H1 (cell line): Measurements from ENCODE around the gene PRR33. TPM values are rescaled to one million over a fixed set of nuclear protein-coding genes. Genes with fewer than 3 reads are reported as not detected.

Source experiments
- CTCF ChIA-PET: fragments of 300-600 bp; sonication (Branson Sonifier 250); formaldehyde crosslinking; loops from one replicate; lab custom pipeline; 2021; ENCODE audit not compliant: partially characterized antibody; lab: Charles Lee
- POLR2A ChIA-PET: fragments of 300-600 bp; sonication (Branson Sonifier 250); formaldehyde crosslinking; loops from one replicate; lab custom pipeline; 2021; ENCODE audit warnings: inconsistent platforms; ENCODE audit not compliant: partially characterized antibody; lab: Charles Lee
- DNase-seq, 2 experiments: peaks; one replicate each; pipeline versions ENCODE4 v3.0.0 to v3.0.0-alpha.2; 2010 to 2022; ENCODE audit warnings: low spot score in 2 of 2, low read depth in 1 of 2, mixed read lengths in 1 of 2
- FAIRE-seq: peaks from 2 replicates; lab custom pipeline; 2011; peaks lifted over from hg19 to GRCh38; lab: Jason Lieb, UNC
- H2AFZ ChIP-seq: 2 replicates; pipeline ENCODE4 v1.8.1; 2012; ENCODE audit warnings: low read length, inconsistent platforms
- H2AK5ac ChIP-seq: 2 replicates; pipeline ENCODE4 v1.6.1; 2013; ENCODE audit warnings: low read depth, low read length
- H2BK120ac ChIP-seq: replicated peaks from 2 replicates; pipeline ENCODE3; 2013; ENCODE audit warnings: low read depth, low read length, inconsistent platforms
- H2BK12ac ChIP-seq: 2 replicates; pipeline ENCODE4 v1.6.1; 2013; ENCODE audit warnings: low read depth, low read length
- H2BK15ac ChIP-seq: 2 replicates; pipeline ENCODE4 v1.6.1; 2013; ENCODE audit warnings: low read length
- H2BK20ac ChIP-seq: 2 replicates; pipeline ENCODE4 v1.6.1; 2013; ENCODE audit warnings: low read length
- H2BK5ac ChIP-seq: 2 replicates; pipeline ENCODE4 v1.6.1; 2013; ENCODE audit warnings: low read depth, low read length
- H3K14ac ChIP-seq: 2 replicates; pipeline ENCODE4 v1.6.1; 2013; ENCODE audit warnings: inconsistent platforms; ENCODE audit not compliant: insufficient read length
- H3K18ac ChIP-seq: 2 replicates; pipeline ENCODE4 v1.6.1; 2013; ENCODE audit warnings: low read length; ENCODE audit errors: extremely low read depth
- H3K23ac ChIP-seq: 2 replicates; pipeline ENCODE4 v1.6.1; 2013; ENCODE audit warnings: inconsistent platforms; ENCODE audit not compliant: insufficient read length
- H3K23me2 ChIP-seq: 2 replicates; pipeline ENCODE4 v1.6.1; 2013; ENCODE audit warnings: low read depth, low read length
- H3K27ac ChIP-seq: 2 replicates; pipeline ENCODE4 v1.6.1; 2011; ENCODE audit warnings: low read depth, low read length, inconsistent platforms
- H3K27me3 ChIP-seq, 4 experiments: replicated peaks in 1 of 4; 1 replicate in 1 of 4; 2 replicates in 3 of 4; pipeline versions ENCODE4 v1.6.1 to v1.8.1; 2011 to 2013; ENCODE audit warnings: low read length in 3 of 4, mild to moderate bottlenecking in 3 of 4, inconsistent platforms in 2 of 4, mixed read lengths in 2 of 4, moderate library complexity in 1 of 4; ENCODE audit not compliant: control insufficient read depth in 3 of 4, insufficient read depth in 3 of 4; ENCODE audit errors: extremely low read depth in 1 of 4
- H3K36me3 ChIP-seq, 4 experiments: 2 replicates each; pipeline versions ENCODE4 v1.6.1 to v1.8.1; 2011 to 2013; ENCODE audit warnings: mild to moderate bottlenecking in 4 of 4, low read length in 3 of 4, moderate library complexity in 2 of 4, control low read depth in 1 of 4, inconsistent platforms in 1 of 4; ENCODE audit not compliant: insufficient read depth in 4 of 4, control insufficient read depth in 2 of 4
- H3K4ac ChIP-seq: replicated peaks from 2 replicates; pipeline ENCODE3; 2013; ENCODE audit warnings: low read length, low read depth, mixed read lengths, inconsistent platforms; ENCODE audit not compliant: insufficient read length
- H3K4me1 ChIP-seq, 4 experiments: replicated peaks in 1 of 4; 1 replicate in 1 of 4; 2 replicates in 3 of 4; pipeline versions ENCODE4 v1.6.1 to v1.8.1; 2011 to 2013; ENCODE audit warnings: low read length in 3 of 4, inconsistent platforms in 2 of 4, mixed read lengths in 1 of 4; ENCODE audit not compliant: insufficient read depth in 4 of 4, control insufficient read depth in 3 of 4
- H3K4me2 ChIP-seq, 2 experiments: 2 replicates each; pipeline versions ENCODE4 v1.6.1 to v1.8.1; 2011 to 2013; ENCODE audit warnings: low read depth in 2 of 2, low read length in 2 of 2, control low read depth in 1 of 2, inconsistent platforms in 1 of 2, mild to moderate bottlenecking in 1 of 2; ENCODE audit not compliant: insufficient read depth in 1 of 2
- H3K4me3 ChIP-seq, 4 experiments: fragments of 200-600, 300-600 bp in 1 of 4; sonication (generic), shearing (Covaris generic), sonication (Bioruptor Twin) in 1 of 4; 2 replicates each; pipeline versions ENCODE4 v1.5.1 to v1.8.1; 2011 to 2016; ENCODE audit warnings: low read length in 4 of 4, low read depth in 3 of 4, control low read depth in 2 of 4, inconsistent platforms in 2 of 4, mild to moderate bottlenecking in 2 of 4, mixed read lengths in 1 of 4, moderate library complexity in 1 of 4; ENCODE audit not compliant: insufficient read depth in 2 of 4; ENCODE audit errors: extremely low read depth in 1 of 4
- H3K56ac ChIP-seq: replicated peaks from 2 replicates; pipeline ENCODE3; 2013; ENCODE audit warnings: low read depth, mild to moderate bottlenecking, mixed read lengths, low read length, inconsistent platforms; ENCODE audit not compliant: insufficient read length
- H3K79me1 ChIP-seq: 2 replicates; pipeline ENCODE4 v1.6.1; 2013; ENCODE audit warnings: low read depth, low read length, control low read depth
- H3K79me2 ChIP-seq, 2 experiments: 2 replicates each; pipeline versions ENCODE4 v1.6.1 to v1.8.1; 2012 to 2013; ENCODE audit warnings: low read length in 2 of 2, mild to moderate bottlenecking in 2 of 2, inconsistent platforms in 1 of 2; ENCODE audit not compliant: insufficient read depth in 2 of 2, control insufficient read depth in 1 of 2
- H3K9ac ChIP-seq, 4 experiments: replicated peaks in 1 of 4; 1 replicate in 1 of 4; 2 replicates in 3 of 4; pipeline versions ENCODE4 v1.6.1 to v1.8.1; 2011 to 2013; ENCODE audit warnings: low read depth in 3 of 4, low read length in 3 of 4, control low read depth in 2 of 4, mild to moderate bottlenecking in 2 of 4, moderate library complexity in 2 of 4, inconsistent platforms in 1 of 4; ENCODE audit errors: extremely low read depth in 1 of 4
- H3K9me3 ChIP-seq, 2 experiments: 2 replicates each; pipeline versions ENCODE4 v1.6.1 to v1.8.1; 2012 to 2013; ENCODE audit warnings: mild to moderate bottlenecking in 2 of 2, moderate library complexity in 2 of 2, control low read depth in 1 of 2, inconsistent platforms in 1 of 2, low read depth in 1 of 2, low read length in 1 of 2, mixed read lengths in 1 of 2; ENCODE audit not compliant: insufficient read depth in 2 of 2
- H4K20me1 ChIP-seq, 2 experiments: replicated peaks in 1 of 2; 2 replicates each; pipeline versions ENCODE3 to v1.8.1; 2011 to 2013; ENCODE audit warnings: inconsistent platforms in 2 of 2, low read length in 2 of 2, mild to moderate bottlenecking in 1 of 2; ENCODE audit not compliant: insufficient read depth in 2 of 2, control insufficient read depth in 1 of 2
- H4K5ac ChIP-seq: 2 replicates; pipeline ENCODE4 v1.6.1; 2013; ENCODE audit warnings: low read length, low read depth, mixed read lengths, inconsistent platforms; ENCODE audit not compliant: insufficient read length
- H4K8ac ChIP-seq: 2 replicates; pipeline ENCODE4 v1.8.0; 2013; ENCODE audit warnings: mild to moderate bottlenecking, moderate library complexity, low read length, inconsistent platforms; ENCODE audit not compliant: insufficient read depth; ENCODE audit errors: extremely low read depth
- H4K91ac ChIP-seq: replicated peaks from 2 replicates; pipeline ENCODE3; 2013; ENCODE audit warnings: low read length, mixed read lengths, inconsistent platforms; ENCODE audit not compliant: insufficient read length
- CEBPB ChIP-seq: IDR thresholded peaks from 2 replicates; pipeline ENCODE4 v1.6.1; 2012; ENCODE audit warnings: low read depth, low read length
- CREB1 ChIP-seq: IDR thresholded peaks from 2 replicates; pipeline ENCODE4 v1.6.1; 2012; ENCODE audit warnings: inconsistent platforms
- CTBP2 ChIP-seq: IDR thresholded peaks from 2 replicates; pipeline ENCODE4 v1.7.0; 2011; ENCODE audit warnings: borderline replicate concordance, mild to moderate bottlenecking, moderate library complexity, mixed read lengths, low read length; ENCODE audit not compliant: insufficient read depth, insufficient read length
- GTF2F1 ChIP-seq: IDR thresholded peaks from 2 replicates; pipeline ENCODE4 v1.6.1; 2012; ENCODE audit warnings: low read depth, low read length, improper control_type of control experiment, borderline replicate concordance
- HDAC2 ChIP-seq, 2 experiments: fragments of 300-600 bp in 1 of 2; sonication (generic) in 1 of 2; IDR thresholded peaks; 2 replicates each; pipeline ENCODE4 v1.6.1; 2011 to 2012; ENCODE audit warnings: low read depth in 2 of 2, low read length in 2 of 2, mild to moderate bottlenecking in 2 of 2, moderate library complexity in 2 of 2, borderline replicate concordance in 1 of 2, inconsistent platforms in 1 of 2
- KDM4A ChIP-seq: IDR thresholded peaks from one replicate; pipeline ENCODE4 v1.7.1; 2012; ENCODE audit warnings: low read depth, mild to moderate bottlenecking, moderate library complexity, low read length, inconsistent platforms; ENCODE audit not compliant: severe bottlenecking
- KDM5A ChIP-seq: fragments of 200-600 bp; IDR thresholded peaks from 2 replicates; pipeline ENCODE4 v1.7.1; 2012; ENCODE audit warnings: mild to moderate bottlenecking, low read length, inconsistent platforms, mixed read lengths
- SIRT6 ChIP-seq: IDR thresholded peaks from one replicate; pipeline ENCODE4 v1.7.1; 2012; ENCODE audit warnings: low read length, inconsistent platforms
- SIX5 ChIP-seq: IDR thresholded peaks from 2 replicates; pipeline ENCODE4 v1.6.1; 2011; ENCODE audit warnings: mild to moderate bottlenecking, low read depth, low read length
- TEAD4 ChIP-seq: IDR thresholded peaks from 2 replicates; pipeline ENCODE4 v1.6.1; 2012; ENCODE audit warnings: low read depth, low read length, inconsistent platforms, mixed read lengths
- ZNF274 ChIP-seq: IDR thresholded peaks from 2 replicates; pipeline ENCODE4 v1.7.0; 2012; ENCODE audit warnings: low read length, borderline replicate concordance; ENCODE audit errors: extremely low read depth
- WGBS, 2 experiments: shearing (Covaris generic) in 1 of 2; methylation state at CpG; one replicate each; pipeline versions ENCODE4 v1.1.6 to v1.1.7; 2013 to 2015; ENCODE audit warnings: low lambda C conversion rate in 2 of 2, mixed read lengths in 2 of 2, inconsistent platforms in 1 of 2, low coverage in 1 of 2, missing lambda C conversion rate in 1 of 2; ENCODE audit not compliant: insufficient replicate concordance in 2 of 2, insufficient coverage in 1 of 2, insufficient read length in 1 of 2; ENCODE audit errors: extremely low coverage in 1 of 2, missing lambda C conversion rate in 1 of 2; 5-methylcytosine and 5-hydroxymethylcytosine counted together
- polyA plus RNA-seq, 7 experiments: library from polyadenylated mRNA; depleted of rRNA in 3 of 7; stranded (reverse) in 5 of 7; unstranded in 2 of 7; fragments of >200 nt in 5 of 7; fragments of 200-250 nt in 2 of 7; gene quantifications; 1 replicate in 5 of 7; 2 replicates in 1 of 7; 4 replicates in 1 of 7; pipeline versions ENCODE4 v1.2.1 to v1.2.3, GENCODE V29; 2011 to 2013; ENCODE audit warnings: missing spikeins in 2 of 7, mixed read lengths in 2 of 7
- total RNA-seq: library from RNA; stranded (reverse); fragmentation: NEBNext Ultra II Directional; extraction: Animal tissue kit (Norgen Biotek cat#: 25700); gene quantifications from 2 replicates; pipeline ENCODE4 v1.2.1, GENCODE V29; 2021

Gene PRR33
- total and polyA plus RNA-seq, 2 of the 8 experiments (the other 6 are each of a cell fraction or from before 2014, with no cell fraction given), result 0.02 TPM; not detected in 1

- Histone ChIP-seq H3K27ac (no peak overlapping the region), H3K4ac (no peak overlapping the region), H3K4me1 (peaks cover 0 to 3% (median 0%) of the 10 kb centered on the region in 4 experiments; a peak in 1 of 7 replicates), H4K5ac (no peak overlapping the region), H4K91ac (no peak overlapping the region), H2BK120ac (no peak overlapping the region), H3K23me2 (no peaks in the 10 kb centered on the region), H2BK5ac (no peak overlapping the region), H3K18ac (no peak overlapping the region), H3K56ac (no peak overlapping the region), H3K4me3 (no peak overlapping the region), H2BK20ac (no peak overlapping the region), H4K8ac (no peak overlapping the region; the same call in 1 of the 2 replicates), H3K9me3 (no peaks in the 10 kb centered on the region), H3K36me3 (no peaks in the 10 kb centered on the region), H3K4me2 (no peak overlapping the region), H2BK15ac (no peak overlapping the region), H2AK5ac (no peak overlapping the region), H3K23ac (no peak overlapping the region), H4K20me1 (no peaks in the 10 kb centered on the region), H3K79me2 (no peaks in the 10 kb centered on the region), H2BK12ac (no peak overlapping the region), H2AFZ (no peak overlapping the region), H3K9ac (no peak overlapping the region), H3K14ac (no peak overlapping the region), H3K27me3 (no peaks in the 10 kb centered on the region), H3K79me1 (no peaks in the 10 kb centered on the region)
- ChIA-PET CTCF (interaction anchor here (0.8 to 15.7 kb wide), 15 partner anchors 10 to 306 kb away, joined by 3 to 232 read pairs (median 5); partner anchors contain the start of gene TNNI2), POLR2A (interaction anchor here (0.8 to 1.2 kb wide), 2 partner anchors 9 to 66 kb away, joined by 3 read pairs; partner anchors contain the start of gene TNNI2)
- WGBS, 2 experiments, result 87% methylated on average over 11 of the region's 18 CpGs; no CpG with 5 or more reads in 1 of the 2 experiments
- DNase-seq, result no peak
- TF ChIP-seq CREB1, result no peak
- TF ChIP-seq ZNF274, result no peak
- TF ChIP-seq CTBP2, result no peak
- no peak for TF ChIP-seq GTF2F1
- no peak for TF ChIP-seq SIRT6
- no peak for TF ChIP-seq KDM4A
- TF ChIP-seq CEBPB, result no peak
- TF ChIP-seq HDAC2 (IDR thresholded peaks at IDR 0.05; ENCODE audit: borderline replicate concordance in 1 of 2, low read depth in 2 of 2, low read length in 2 of 2), result no peak
- TF ChIP-seq TEAD4, result no peak
- no peak for TF ChIP-seq KDM5A
- TF ChIP-seq SIX5, result no peak
- no peak for FAIRE-seq
These were observed 43.6 kb downstream of the PRR33 start for GRCh38 chr11:1847926-1848639.
